Bronchial epithelial cell (primary cell): ENCODE data around the gene AGBL1. TPM values are rescaled to one million over a fixed set of nuclear protein-coding genes. Genes with fewer than 3 reads are reported as not detected.

ENCODE experiments used
- DNase-seq: peaks from one replicate; pipeline ENCODE4 v3.0.0-alpha.2; 2010; ENCODE audit warnings: low read depth
- FAIRE-seq: peaks from 2 replicates; lab custom pipeline; 2011; peaks lifted over from hg19 to GRCh38; lab: Jason Lieb, UNC
- H3K27me3 ChIP-seq: 2 replicates; pipeline ENCODE4 v1.5.1; 2011; ENCODE audit warnings: low read length; ENCODE audit not compliant: control insufficient read depth, insufficient read depth
- H3K36me3 ChIP-seq: 2 replicates; pipeline ENCODE4 v1.5.1; 2011; ENCODE audit warnings: low read length; ENCODE audit not compliant: control insufficient read depth, insufficient read depth
- H3K4me3 ChIP-seq: 2 replicates; pipeline ENCODE4 v1.5.1; 2011; ENCODE audit warnings: mild to moderate bottlenecking, low read depth, low read length, control low read depth
- total RNA-seq: library from RNA; depleted of rRNA; stranded (reverse); fragments of >200 nt; gene quantifications from 2 replicates; pipeline ENCODE4 v1.2.1, GENCODE V29; 2014
- TF ChIP-seq, protein P1 (sequence below): IDR thresholded peaks from 2 replicates; pipeline ENCODE4 v1.5.1; 2011; ENCODE audit warnings: mild to moderate bottlenecking, moderate library complexity, low read length, control low read depth, inconsistent platforms; ENCODE audit not compliant: insufficient read depth, severe bottlenecking

AGBL1 gene
- total RNA-seq, 1 donor from 2014 or later, result not detected

DNA sequence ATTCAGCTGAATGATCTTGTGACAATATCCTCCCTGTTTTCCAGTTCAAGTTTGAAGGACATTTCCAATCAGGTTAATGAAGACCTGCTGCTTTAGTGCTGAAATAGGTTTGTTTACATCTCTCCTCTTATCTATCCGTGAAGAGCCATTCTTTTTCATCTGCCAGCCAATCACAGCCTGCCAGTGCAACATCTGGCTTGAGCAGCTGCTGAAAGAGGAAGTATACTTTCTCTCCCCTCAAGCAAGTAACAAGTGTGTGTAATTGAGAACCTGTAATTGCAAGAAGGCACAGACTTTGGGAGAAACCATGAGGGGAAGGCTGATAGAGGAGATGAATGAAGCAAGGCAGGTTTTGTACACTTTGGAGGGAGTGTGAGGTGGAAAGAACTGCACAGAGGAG lies 404.3 kb downstream of the AGBL1 start:
- TF ChIP-seq, protein P1, sequence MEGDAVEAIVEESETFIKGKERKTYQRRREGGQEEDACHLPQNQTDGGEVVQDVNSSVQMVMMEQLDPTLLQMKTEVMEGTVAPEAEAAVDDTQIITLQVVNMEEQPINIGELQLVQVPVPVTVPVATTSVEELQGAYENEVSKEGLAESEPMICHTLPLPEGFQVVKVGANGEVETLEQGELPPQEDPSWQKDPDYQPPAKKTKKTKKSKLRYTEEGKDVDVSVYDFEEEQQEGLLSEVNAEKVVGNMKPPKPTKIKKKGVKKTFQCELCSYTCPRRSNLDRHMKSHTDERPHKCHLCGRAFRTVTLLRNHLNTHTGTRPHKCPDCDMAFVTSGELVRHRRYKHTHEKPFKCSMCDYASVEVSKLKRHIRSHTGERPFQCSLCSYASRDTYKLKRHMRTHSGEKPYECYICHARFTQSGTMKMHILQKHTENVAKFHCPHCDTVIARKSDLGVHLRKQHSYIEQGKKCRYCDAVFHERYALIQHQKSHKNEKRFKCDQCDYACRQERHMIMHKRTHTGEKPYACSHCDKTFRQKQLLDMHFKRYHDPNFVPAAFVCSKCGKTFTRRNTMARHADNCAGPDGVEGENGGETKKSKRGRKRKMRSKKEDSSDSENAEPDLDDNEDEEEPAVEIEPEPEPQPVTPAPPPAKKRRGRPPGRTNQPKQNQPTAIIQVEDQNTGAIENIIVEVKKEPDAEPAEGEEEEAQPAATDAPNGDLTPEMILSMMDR, result no peak
- no peak for DNase-seq
- Histone ChIP-seq H3K27me3 (no peaks in the 10 kb centered on the region), H3K36me3 (no peaks in the 10 kb centered on the region), H3K4me3 (no peak overlapping the region)
- FAIRE-seq, result no peak

DNA sequence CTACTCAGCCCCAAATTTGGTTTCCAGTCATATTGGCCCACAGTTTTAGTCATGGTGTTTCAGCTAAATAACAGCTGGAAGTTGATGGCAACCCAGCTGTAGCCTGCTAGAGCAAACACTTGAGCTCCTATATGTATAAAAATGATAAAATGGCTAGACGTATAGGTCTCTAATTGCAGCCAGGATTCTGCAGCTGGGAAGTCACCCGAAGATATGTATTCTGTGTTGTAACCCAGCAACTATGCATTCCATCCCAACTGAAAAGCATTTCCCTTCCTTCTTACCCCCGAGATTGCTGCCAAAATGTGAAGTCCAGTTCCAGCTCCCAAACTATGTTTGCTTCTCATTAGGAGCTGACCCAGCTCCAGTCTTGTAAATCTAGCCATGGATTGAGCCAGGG lies 408.4 kb downstream of the AGBL1 start:
- H3K4me3 ChIP-seq, result no peak overlapping the region
- no peaks in the 10 kb centered on the region for H3K27me3 ChIP-seq
- no peak for FAIRE-seq

DNA sequence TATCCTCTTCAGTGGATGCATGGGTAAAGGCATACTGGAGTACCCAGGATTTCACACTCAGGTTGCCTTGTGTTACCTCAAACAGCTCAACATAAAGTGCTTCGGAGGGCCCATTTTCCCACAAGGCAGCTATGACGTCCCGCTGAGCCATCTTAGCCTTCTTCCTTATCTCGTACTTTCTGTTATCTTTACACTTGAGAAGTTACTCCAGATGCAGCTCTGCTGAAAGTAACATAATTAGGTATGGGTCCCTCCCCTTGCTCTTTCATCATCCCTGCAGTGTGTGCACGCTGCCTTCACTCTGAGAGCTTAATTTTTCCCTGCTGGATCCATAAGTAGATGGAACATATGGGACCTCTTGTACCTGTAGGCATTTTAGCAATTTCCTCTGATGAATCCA lies 410.3 kb downstream of the AGBL1 start:
- TF ChIP-seq, protein P1, result no peak
- no peak for DNase-seq
- Histone ChIP-seq H3K4me3 (no peak overlapping the region), H3K36me3 (no peaks in the 10 kb centered on the region), H3K27me3 (no peaks in the 10 kb centered on the region)
- FAIRE-seq, result no peak

More for the DNA sequence above, 408.4 kb downstream of the AGBL1 start:
- H3K36me3 ChIP-seq, result no peaks in the 10 kb centered on the region
- TF ChIP-seq, protein P1, result no peak
- no peak for DNase-seq

DNA sequence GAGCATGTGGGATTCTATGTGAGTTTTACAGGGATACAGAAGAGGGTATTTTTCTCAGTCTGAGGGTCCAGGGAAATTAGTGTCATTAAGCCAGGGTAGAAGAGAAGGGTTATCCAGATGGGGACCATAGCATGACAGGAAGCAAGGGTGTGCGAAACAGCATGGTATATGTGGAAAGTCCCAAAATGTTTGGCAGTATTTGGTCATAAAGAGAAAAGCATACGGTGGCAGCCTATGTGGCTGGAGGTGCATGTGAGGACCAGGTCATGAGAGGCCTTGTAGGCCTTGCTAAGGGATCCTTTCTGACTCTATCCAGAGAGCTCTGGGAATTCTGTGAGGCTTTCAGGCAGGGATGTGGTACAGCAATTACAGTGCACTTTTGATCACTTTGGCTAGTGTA lies 411.4 kb downstream of the AGBL1 start:
- H3K4me3 ChIP-seq, result no peak overlapping the region
- H3K27me3 ChIP-seq, result no peaks in the 10 kb centered on the region
- FAIRE-seq, result peak; percentile 40
- TF ChIP-seq, protein P1, result no peak
- H3K36me3 ChIP-seq, result no peaks in the 10 kb centered on the region
- DNase-seq, result no peak

DNA sequence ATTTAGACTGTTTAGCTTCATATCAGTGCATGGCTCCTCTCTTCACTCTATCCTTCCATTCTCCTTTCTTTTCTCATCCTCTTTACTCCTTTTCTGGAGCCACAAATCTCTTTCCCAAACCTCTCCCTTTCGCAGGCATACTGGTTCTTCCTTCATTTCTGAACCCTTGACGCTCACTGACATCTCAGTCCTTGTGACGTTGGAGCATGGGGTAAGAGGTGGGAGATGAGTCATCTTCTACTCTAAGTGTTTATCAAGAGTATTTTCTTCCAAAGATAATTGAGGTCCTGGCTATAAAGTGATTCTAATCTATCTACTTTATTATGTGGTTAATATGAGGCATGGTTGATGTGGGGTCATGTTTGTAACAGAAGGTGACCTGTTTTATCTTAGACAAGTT lies 414.2 kb downstream of the AGBL1 start:
- TF ChIP-seq, protein P1, result no peak
- Histone ChIP-seq H3K27me3 (no peaks in the 10 kb centered on the region), H3K4me3 (no peak overlapping the region), H3K36me3 (no peaks in the 10 kb centered on the region)
- FAIRE-seq, result no peak
- DNase-seq, result peak; percentile 25

DNA sequence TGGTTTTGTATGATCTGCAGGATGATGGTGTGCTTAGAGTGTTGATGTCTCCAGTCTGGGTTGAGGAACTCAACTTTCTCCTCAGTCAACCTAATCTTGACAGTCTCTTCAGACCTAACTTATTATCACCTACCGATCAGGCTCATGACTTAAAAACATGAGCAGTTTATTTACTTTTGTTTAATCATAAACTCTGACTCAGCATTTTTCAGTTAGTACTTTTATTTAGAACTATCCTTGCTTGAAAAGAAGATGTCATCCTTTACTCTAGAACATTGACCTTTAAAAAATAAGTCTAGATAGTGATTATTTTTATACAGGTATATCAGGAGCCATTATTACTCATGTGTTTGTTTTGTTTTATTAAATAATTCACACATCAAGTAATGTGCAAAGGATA lies 414.8 kb downstream of the AGBL1 start:
- Histone ChIP-seq H3K36me3 (no peaks in the 10 kb centered on the region), H3K4me3 (no peak overlapping the region), H3K27me3 (no peaks in the 10 kb centered on the region)
- no peak for FAIRE-seq
- TF ChIP-seq, protein P1, result no peak
- peak; percentile 38 for DNase-seq
